ENCODE results near the gene JPH3. TPM values are rescaled to one million over a fixed set of nuclear protein-coding genes. Genes with fewer than 3 reads are reported as not detected.

JPH3 gene
- total RNA-seq, 6 experiments from 2014 or later: not detected

Other genes starting within 250 kb of the JPH3 start
- gene FBXO31, start 218.7 kb upstream of the JPH3 start, total RNA-seq (2021; fragmentation: NEBNext Ultra II Directional; extraction: Animal tissue kit (Norgen Biotek cat#: 25700)): 10 to 100 TPM; 23.0 to 30.0 (median 25.1) TPM
- 100 to 1,000 TPM in 2 of 6 experiments, 10 to 100 TPM in 4; 81.3 to 112 (median 85.4) TPM for gene MAP1LC3B, start 210.2 kb upstream of the JPH3 start, total RNA-seq (2021; fragmentation: NEBNext Ultra II Directional; extraction: Animal tissue kit (Norgen Biotek cat#: 25700))
- gene ZCCHC14, start 109.5 kb upstream of the JPH3 start, total RNA-seq (2021; fragmentation: NEBNext Ultra II Directional; extraction: Animal tissue kit (Norgen Biotek cat#: 25700)): 10 to 100 TPM; 10.6 to 13.7 (median 13.3) TPM
- gene KLHDC4, start 163.5 kb downstream of the JPH3 start, total RNA-seq (2021; fragmentation: NEBNext Ultra II Directional; extraction: Animal tissue kit (Norgen Biotek cat#: 25700)): 10 to 100 TPM; 18.4 to 23.7 (median 21.7) TPM